HG03565 (cell line): ENCODE results near the gene ADCY9.
"Not testable (repeated sequence)": the region's sequence is repeated elsewhere in the genome, so short reads cannot be mapped to it uniquely, and the experiment has no call there.

Source experiments
- ATAC-seq: cut with Tn5 transposase; IDR thresholded peaks from one replicate; pipeline ENCODE4 v1.9.1; 2021; ENCODE audit warnings: mild to moderate bottlenecking, moderate library complexity; ENCODE audit not compliant: unreplicated experiment

The ADCY9 gene

GRCh38 chr16:4038448-4038847 lies 77.8 kb downstream of the ADCY9 start:
- no peak for ATAC-seq

- ATAC-seq: not testable (repeated sequence)
These were observed 79.3 kb downstream of the ADCY9 start for GRCh38 chr16:4036952-4037351.

DNA sequence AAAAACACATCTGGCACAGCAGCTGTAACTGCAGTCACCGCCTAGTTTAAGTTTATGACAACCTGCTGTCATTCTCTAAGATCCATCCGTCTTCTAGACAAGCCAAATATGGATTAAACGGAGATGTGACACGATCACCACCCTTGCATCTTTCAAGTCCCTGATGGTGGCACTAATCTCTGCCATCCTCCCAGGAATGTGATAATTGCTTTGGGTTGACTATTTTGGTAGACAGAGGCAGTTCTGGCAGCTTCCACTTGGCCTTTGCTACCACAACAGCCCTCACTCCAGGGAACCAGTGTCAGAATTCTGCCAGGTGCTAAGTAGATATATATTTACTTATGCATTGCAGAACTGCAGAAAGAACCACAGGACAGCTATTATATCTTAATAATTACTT lies 81.3 kb downstream of the ADCY9 start:
- no peak for ATAC-seq

GRCh38 chr16:4033951-4034350 lies 82.3 kb downstream of the ADCY9 start:
- no peak for ATAC-seq

- ATAC-seq: no peak
These were observed 83.5 kb downstream of the ADCY9 start for GRCh38 chr16:4032768-4033167.

- ATAC-seq: no peak
These were observed 88.1 kb downstream of the ADCY9 start for GRCh38 chr16:4028144-4028543.

DNA sequence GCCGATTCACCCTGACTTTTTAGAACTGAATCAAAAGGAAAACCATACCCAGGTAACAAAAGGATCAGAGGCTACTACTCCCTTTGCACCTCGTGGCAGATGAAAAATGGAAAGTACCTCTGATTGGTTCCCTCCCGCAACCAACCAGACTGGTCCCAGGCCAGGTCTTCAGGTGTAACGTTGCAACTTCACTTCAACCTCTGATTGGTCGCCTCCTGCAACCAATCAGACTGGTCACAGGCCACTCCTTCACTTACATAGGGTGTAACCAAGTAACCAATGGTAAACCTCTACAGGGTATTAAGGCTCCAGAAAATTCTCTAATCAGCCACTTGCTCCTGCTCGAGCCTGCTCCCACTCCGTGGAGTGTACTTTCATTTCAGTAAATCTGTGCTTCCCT lies 89.4 kb downstream of the ADCY9 start:
- ATAC-seq: no peak

DNA sequence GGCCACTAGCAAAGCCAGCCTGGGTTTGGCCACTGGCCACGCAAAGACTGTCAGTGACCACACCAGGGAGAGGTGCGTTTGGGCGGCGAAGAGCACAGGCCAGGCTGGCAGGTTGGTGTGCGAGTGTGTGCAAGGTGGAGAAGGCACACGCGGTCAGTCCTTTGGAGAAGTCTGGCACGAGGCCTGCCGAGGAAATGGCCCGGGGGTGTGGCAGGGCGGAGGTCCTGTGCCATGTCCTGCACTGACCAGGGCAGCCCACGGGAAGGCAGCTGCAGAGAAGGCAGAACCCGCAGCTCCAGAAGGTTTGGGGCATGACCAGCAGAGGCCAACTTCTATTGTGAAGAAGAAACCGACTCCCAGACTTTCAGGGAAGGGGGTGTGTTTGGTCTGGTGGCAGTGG lies 90.8 kb downstream of the ADCY9 start:
- ATAC-seq: no peak

DNA sequence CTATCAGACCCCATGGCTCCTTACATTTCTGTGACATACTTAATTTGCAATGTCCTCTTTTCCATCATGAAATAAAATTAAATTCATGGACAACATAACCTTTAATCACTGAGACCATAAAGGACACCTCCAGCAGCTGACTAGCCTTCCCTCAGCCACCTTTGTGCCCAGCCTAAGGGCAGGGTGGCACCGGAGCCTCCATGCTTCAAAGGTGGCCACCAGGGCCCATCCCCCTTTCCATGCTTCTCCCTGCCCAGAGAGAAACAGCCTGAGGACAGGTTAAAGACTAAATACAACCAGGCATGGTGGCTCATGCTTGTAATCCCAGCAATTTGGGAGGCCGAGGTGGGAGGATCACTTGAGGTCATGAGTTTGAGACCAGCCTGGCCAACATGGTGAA lies 94.3 kb downstream of the ADCY9 start:
- ATAC-seq: no peak

GRCh38 chr16:4021070-4021779 lies 95.0 kb downstream of the ADCY9 start:
- ATAC-seq: no peak

DNA sequence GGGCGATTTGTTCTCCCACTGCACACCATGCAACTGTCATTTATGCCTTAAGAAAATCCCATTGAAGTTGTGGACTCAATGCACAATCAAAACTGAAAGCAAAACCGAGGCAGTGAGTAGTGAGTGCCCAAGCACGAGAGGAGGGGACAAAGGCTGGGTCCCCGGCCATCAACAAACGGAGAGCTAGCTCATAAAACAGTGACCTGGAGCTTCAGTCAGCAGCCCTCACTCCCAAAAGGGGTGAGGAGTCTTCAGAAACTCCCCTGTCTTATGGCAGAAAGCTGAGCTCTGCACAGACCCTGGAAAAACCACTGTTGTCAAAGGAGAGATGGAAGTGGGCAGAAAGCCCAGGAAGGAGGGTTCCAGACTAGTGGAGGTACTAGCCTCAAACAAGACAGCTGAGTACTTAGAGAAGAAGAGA lies 96.9 kb downstream of the ADCY9 start:
- no peak for ATAC-seq

DNA sequence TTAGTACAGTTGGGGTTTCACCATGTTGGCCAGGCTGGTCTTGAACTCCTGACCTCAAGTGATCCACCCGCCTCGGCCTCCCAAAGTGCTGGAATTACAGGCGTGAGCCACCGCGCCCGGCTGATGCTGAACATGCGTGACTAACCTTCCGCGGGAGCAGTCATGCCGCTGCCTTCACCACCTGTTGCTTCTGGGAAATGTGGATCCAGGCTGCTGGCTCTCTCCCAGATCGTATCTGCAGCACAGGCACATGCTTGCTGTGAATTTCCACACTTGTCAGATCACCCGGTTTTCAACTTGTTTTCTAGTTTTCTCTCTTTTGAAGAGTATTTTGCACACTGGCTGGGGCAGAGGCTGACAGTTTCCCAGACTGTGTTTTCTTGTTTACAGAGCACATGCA lies 97.9 kb downstream of the ADCY9 start:
- ATAC-seq: no peak

DNA sequence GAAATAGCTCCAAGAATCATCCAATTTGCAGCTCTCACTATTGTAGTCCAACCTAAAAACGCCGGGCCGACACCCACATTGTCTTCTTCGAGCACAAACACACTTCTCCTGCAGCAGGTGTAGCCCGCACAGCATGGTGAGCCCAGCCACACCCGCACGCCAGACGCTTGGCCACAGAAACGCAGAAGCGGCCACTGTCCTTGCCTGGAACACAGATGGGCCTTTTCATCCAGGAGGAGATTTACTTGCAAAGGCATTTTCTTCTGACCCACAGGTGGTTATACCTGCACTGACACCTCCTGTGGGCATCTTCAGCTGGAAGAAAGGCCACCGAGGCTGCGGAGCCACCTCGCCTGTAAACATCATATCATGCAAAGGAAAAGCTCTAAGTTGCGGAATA lies 98.4 kb downstream of the ADCY9 start:
- no peak for ATAC-seq

GRCh38 chr16:4016658-4017057 lies 99.6 kb downstream of the ADCY9 start:
- ATAC-seq: no peak

DNA sequence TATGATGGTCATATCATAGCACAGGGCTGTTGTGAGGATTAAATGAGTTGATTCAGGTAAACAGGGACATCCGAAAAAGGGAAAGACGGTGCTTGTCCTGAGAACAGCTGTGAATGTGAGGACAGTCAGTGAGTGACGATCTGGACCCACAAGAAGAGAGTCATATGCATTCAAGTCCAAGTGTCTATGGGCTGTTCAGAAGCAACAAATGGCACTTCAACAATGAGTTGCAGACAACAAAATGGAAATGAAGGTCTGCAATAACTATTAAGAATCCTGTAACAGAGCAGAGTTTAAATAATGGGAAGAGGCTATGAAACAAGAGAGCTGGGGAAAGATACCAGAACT lies 100.3 kb downstream of the ADCY9 start:
- no peak for ATAC-seq

DNA sequence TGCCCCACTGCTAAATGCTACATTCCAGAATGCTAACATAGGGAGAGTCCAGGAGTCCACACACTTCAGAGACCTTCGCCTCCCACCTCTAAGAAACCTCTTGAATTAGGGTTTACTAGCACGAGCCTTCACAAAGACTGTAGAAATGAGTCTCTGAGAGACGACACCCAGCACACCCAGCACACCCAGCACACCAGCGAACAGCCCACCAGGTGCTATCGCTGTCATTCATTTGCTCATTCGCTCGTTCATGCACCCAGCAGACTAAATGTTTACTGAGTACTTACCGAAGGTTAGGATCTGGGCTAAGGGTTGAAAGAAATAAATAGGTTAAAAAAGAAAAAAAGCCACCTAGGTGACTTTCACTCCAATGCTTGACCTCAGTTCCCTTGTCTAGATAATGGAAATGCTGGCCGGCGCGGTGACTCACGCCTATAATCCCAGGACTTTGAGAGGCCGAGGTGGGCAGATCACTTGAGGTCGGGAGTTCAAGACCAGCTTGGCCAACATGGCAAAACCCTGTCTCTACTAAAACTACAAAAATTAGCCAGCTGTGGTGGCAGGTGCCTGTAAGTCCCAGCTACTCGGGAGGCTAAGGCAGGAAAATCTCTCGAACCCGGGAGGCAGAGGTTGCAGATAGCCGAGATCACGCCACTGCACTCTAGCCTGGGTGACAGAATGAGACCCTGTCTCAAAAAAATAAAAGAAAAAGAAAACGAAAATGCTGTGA lies 100.8 kb downstream of the ADCY9 start:
- ATAC-seq: no peak

- no peak for ATAC-seq
These were observed 104.2 kb downstream of the ADCY9 start for GRCh38 chr16:4011940-4012629.

DNA sequence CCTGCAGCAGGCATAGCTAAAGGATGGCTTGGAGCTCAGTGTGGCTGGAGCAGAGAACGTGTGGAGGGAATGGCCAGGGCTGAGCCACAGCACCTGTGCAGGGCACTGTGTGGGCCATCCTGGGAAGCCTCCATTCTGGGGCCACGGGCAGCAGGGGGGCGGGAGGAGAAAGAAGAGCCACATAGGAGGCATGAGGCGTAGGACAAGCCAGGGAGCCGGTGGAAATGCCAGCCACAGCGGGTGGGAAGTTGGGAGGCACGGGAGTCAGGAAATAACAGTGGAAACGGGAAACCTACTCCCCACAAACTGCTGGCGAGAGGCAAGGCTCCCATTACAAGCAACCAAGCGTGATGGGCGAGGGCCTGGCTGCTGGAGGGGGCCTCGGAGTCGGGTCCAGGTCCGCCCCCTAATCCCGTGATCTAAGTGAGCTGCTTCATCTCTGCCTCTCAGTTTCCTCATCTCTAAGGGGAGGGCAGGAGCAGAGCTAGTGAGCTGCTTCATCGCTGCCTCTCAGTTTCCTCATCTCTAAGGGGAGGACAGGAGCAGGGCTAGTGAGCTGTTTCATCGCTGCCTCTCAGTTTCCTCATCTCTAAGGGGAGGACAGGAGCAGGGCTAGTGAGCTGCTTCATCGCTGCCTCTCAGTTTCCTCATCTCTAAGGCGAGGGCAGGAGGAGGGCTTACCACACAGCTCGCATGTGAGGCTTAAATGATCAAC lies 104.9 kb downstream of the ADCY9 start:
- ATAC-seq: no peak

- no peak for ATAC-seq
These were observed 105.8 kb downstream of the ADCY9 start for GRCh38 chr16:4010225-4011158.

DNA sequence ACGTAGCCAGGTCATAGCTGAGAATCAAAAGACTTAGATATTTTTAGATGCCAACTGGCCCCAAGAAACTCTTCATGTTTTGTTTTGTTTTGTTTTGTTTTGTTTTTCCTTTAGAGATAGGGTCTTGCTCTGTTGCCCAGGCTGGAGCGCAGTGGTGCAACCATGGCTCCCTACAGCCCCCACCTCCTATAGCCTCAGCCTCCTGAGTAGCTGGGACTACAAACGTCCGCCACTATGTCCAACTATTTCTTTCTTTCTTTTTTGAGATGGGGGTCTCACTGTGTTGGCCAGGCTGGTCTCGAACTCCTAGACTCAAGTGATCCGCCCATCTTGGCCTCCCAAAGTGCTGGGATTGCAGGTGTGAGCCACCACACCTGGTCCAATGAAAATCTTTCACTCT lies 107.1 kb downstream of the ADCY9 start:
- no peak for ATAC-seq
